ENCODE results near the gene BSCL2.
A peak's percentile ranks its signal among the peaks of the same experiment; 100 is the strongest.

Gene BSCL2

GRCh38 chr11:62647609-62648005 lies 59.6 kb downstream of the BSCL2 start:
- H3K4me3 ChIP-seq (ENCODE audit: low read length), result no peak overlapping the region
- no peak for TF ChIP-seq ZNF274 (IDR thresholded peaks at IDR 0.05; ENCODE audit: low read depth, low read length)

GRCh38 chr11:62646825-62647608 lies 60.2 kb downstream of the BSCL2 start:
- H3K4me3 ChIP-seq (ENCODE audit: low read length), result no peak overlapping the region
- TF ChIP-seq ZNF274 (IDR thresholded peaks at IDR 0.05; ENCODE audit: low read depth, low read length), result no peak

GRCh38 chr11:62645946-62646824 lies 61.0 kb downstream of the BSCL2 start, which contains the start of gene GANAB:
TSS of gene GANAB (minus strand) at chr11:62646613. CDS start at chr11:62646599, 14 bp downstream.
- peak within 1 kb of the TSS; percentile 96 for H3K4me3 ChIP-seq (ENCODE audit: low read length)

GRCh38 chr11:62645671-62645945 lies 61.6 kb downstream of the BSCL2 start:
- no peak for TF ChIP-seq ZNF274 (IDR thresholded peaks at IDR 0.05; ENCODE audit: low read depth, low read length)
- peak overlapping the region; percentile 96 for H3K4me3 ChIP-seq (ENCODE audit: low read length)

More at GRCh38 chr11:62645946-62646824, 61.0 kb downstream of the BSCL2 start, which contains the start of gene GANAB:
- TF ChIP-seq ZNF274 (IDR thresholded peaks at IDR 0.05; ENCODE audit: low read depth, low read length), result no peak

GRCh38 chr11:62644220-62644619 lies 63.0 kb downstream of the BSCL2 start:
- H3K4me3 ChIP-seq (ENCODE audit: low read length), result no peak overlapping the region
- TF ChIP-seq ZNF274 (IDR thresholded peaks at IDR 0.05; ENCODE audit: low read depth, low read length), result no peak
